Spinal cord (tissue), 10 donors: Measurements from ENCODE around the gene NENF. TPM values are rescaled to one million over a fixed set of nuclear protein-coding genes. Genes with fewer than 3 reads are reported as not detected.

Experiments
- DNase-seq, 6 donors: peaks; one replicate each; pipeline versions ENCODE4 v3.0.0 to v3.0.0-alpha.2; 2013 to 2015; ENCODE audit warnings: low spot score in 6 of 6, low read depth in 4 of 6
- H3K27ac ChIP-seq: one replicate; pipeline ENCODE4 v1.5.1; 2013; ENCODE audit warnings: low read depth, low read length, control low read depth
- H3K27me3 ChIP-seq: one replicate; pipeline ENCODE4 v1.6.1; 2013; ENCODE audit warnings: low read length; ENCODE audit not compliant: control insufficient read depth, insufficient read depth
- H3K36me3 ChIP-seq: one replicate; pipeline ENCODE4 v1.6.1; 2013; ENCODE audit warnings: low read length; ENCODE audit not compliant: control insufficient read depth, insufficient read depth
- H3K4me1 ChIP-seq: one replicate; pipeline ENCODE4 v1.6.1; 2013; ENCODE audit warnings: low read length; ENCODE audit not compliant: control insufficient read depth, insufficient read depth
- H3K4me3 ChIP-seq: one replicate; pipeline ENCODE4 v1.5.1; 2013; ENCODE audit warnings: low read depth, low read length, control low read depth
- H3K9me3 ChIP-seq: one replicate; pipeline ENCODE4 v1.6.1; 2013; ENCODE audit warnings: low read length; ENCODE audit not compliant: control insufficient read depth, insufficient read depth
- WGBS: methylation state at CpG from one replicate; pipeline ENCODE4 v1.1.5; 2013; ENCODE audit warnings: missing lambda C conversion rate; ENCODE audit not compliant: insufficient coverage; 5-methylcytosine and 5-hydroxymethylcytosine counted together
- polyA plus RNA-seq, 2 donors: library from polyadenylated mRNA; unstranded; fragments of 120-200 nt; gene quantifications; one replicate each; pipeline ENCODE4 v1.2.1, GENCODE V29; 2013; ENCODE audit not compliant: insufficient read length in 2 of 2
- total RNA-seq, 2 donors: library from RNA; depleted of rRNA in 1 of 2; stranded (reverse); fragments of 120-200 nt in 1 of 2; fragments of >200 nt in 1 of 2; gene quantifications; one replicate each; pipeline versions ENCODE4 v1.2.3 to v1.2.4, GENCODE V29; 2013 to 2014
- donor health status: healthy.

The NENF gene
- total and polyA plus RNA-seq, 4 donors, result 34.3 to 142 (median 67.8) TPM

DNA sequence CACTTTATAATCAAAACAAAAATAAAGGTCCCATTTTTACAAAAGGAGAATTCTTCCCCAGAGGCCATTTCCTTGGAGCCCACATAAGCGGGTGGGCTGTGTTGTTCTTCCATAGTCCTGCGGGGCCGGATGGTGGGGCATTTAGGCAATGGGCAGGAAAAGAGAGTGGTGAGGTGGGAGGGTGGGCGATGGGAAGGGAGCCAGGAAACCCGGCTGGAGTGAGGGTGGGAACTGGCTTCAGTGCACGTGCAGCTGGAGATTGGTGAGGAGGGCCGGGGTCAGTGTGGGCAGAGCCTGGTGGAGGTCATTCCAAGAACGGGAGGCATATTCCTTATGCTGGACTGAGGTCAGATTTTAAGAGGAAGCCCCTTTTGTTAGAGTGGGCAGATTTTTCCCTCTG is 13.6 kb downstream of the NENF start:
- no peak for DNase-seq
- Histone ChIP-seq H3K36me3 (peaks cover 19% of the 10 kb centered on the region), H3K4me1 (peaks cover 11% of the 10 kb centered on the region), H3K27me3 (no peaks in the 10 kb centered on the region), H3K9me3 (no peaks in the 10 kb centered on the region), H3K4me3 (no peak overlapping the region), H3K27ac (no peak overlapping the region)
- WGBS, result 78% methylated on average over 8 of the region's 8 CpGs

DNA sequence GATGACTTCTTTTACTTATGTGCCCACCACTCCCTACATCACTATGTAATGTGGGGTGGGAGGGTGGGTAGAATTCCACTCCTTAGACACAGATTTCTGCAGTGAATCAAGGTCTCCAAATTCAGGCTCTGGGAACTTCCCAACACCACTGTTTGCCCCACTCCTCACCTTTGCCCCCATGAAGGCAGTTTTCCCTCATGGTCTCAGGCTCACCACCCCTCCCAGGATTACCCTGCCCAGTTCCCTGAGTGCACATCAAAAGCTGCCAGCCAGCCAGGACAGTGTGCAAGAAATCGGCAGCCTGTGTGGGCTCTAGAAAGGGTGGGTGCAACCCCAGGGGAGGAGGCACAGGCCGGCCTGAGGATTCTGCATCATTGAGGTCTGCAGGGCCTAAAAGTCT is 14.8 kb downstream of the NENF start:
- Histone ChIP-seq H3K27me3 (no peaks in the 10 kb centered on the region), H3K4me1 (peaks cover 12% of the 10 kb centered on the region), H3K36me3 (peaks cover 19% of the 10 kb centered on the region), H3K4me3 (no peak overlapping the region), H3K9me3 (no peaks in the 10 kb centered on the region), H3K27ac (no peak overlapping the region)
- no peak for DNase-seq
- WGBS, result 72% methylated on average over 2 of the region's 2 CpGs

DNA sequence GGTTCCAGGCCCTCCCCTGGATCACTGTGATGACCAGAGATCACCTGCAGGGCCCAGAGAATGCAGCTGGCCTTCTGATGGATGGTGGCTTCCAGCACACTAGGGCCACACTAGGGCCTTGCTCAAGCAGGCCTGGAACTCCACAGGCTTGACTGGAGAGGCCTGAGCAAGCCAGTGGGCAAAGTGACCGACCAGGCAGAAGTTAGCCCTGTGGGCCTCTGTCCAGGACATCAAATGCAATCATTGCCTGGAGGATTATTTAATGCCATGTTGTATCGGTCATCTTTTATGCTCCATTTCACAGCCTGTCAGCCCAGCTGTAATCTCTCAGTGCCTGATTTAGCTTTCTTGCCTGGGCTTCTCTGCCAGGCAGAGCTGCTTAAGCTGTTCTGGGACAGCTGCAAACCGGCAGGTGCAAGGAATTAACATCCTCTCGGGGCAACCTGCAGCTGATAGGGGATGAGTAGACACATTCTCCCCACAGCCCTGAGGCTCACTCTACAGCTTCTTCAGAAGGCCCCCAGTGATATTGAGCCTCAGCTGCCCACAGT is 17.7 kb downstream of the NENF start:
- peak in 2 of 6 donors; percentile 40 to 72 for DNase-seq
- Histone ChIP-seq H3K9me3 (no peaks in the 10 kb centered on the region), H3K4me1 (peaks cover 26% of the 10 kb centered on the region), H3K36me3 (peaks cover 14% of the 10 kb centered on the region), H3K4me3 (no peak overlapping the region), H3K27me3 (no peaks in the 10 kb centered on the region), H3K27ac (no peak overlapping the region)
- WGBS, result 46% methylated on average over 4 of the region's 4 CpGs

DNA sequence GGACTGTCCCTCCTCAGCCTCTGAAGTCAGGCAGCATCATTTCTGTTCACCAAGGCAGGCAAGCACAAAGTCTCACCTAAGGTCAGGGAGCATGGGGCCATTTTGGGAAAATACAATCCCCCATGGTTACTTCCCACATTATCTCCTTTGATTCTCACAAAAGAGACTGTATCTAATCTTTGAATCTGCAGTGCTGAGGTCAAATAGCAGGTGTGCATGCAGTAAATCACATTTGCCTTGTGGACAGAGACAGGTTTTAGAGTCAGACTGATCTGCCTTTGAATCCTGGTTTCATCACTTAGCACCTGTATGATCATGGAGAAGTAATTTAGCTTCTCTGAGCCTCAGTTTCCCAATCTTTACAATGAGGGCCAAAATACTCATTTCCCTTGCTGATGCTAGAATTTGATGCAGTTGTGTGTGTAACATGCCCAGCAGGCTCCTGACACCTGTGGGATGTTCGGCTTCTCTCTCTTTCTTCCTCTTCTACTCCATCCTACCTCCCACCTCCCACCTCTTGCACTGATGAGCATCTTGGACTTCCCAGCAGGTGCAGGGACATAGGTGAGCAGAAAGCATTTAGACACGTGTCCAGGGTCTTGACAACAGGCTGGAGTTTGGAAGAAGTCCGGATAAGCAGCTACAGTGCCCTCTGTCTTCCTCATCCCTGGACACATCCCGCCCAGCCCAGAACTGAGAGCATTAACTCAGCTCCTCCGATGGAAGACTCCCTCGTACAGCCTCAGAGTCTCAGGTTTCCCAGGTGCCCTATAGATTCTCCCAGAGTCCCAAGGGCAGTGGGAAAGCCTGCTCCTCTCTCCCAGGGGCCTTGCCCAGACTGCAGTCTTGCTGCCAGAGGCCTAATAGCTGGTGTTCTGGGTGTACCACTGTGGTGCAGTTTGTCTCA is 18.9 kb downstream of the NENF start:
- no peak overlapping the region for H3K27ac ChIP-seq
- H3K27me3 ChIP-seq, result no peaks in the 10 kb centered on the region
- no peaks in the 10 kb centered on the region for H3K9me3 ChIP-seq
- peaks cover 32% of the 10 kb centered on the region for H3K4me1 ChIP-seq
- peaks cover 7% of the 10 kb centered on the region for H3K36me3 ChIP-seq
- no peak overlapping the region for H3K4me3 ChIP-seq
- WGBS, result 97% methylated on average over 5 of the region's 6 CpGs
- no peak for DNase-seq

DNA sequence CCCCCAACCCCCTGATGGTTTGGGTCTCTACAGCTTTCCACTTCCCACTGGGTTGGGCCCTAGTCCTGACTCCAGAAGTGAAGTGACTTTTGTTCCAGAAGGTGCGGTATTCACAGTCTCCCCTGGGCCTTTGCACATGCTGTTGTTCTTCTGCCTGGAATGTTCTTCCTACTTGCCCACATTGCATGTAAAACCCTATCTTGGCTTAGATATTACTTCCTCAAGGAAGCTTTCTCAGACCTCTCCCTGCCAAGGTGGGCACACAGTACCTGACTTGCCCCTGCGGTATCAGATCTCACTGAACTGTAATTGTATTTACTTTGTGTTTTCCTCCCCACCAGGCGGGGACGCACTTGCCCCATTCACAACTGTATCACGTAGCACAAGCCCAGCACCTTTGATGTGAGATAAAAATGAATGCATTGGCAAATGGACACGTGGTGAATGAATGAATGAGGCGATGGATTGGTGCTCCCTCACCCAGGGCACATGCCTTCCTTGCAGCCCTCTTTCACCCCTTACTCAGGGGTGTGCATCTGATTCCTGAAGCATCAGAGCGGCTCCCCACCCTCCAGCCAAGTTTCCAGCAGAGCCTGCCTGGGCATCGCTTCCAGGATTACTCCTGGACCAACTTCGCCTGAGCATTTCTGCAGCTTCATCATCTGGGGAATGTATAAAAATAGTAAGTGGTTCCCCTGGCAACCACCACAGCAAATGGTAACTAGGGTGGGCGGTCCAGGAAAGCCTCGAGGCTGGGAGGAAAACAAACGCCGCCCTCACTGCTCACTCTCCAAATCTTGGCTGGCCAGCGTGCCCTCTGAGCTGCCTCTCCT is 19.8 kb downstream of the NENF start:
- no peaks in the 10 kb centered on the region for H3K9me3 ChIP-seq
- WGBS, result 30% methylated on average over 8 of the region's 15 CpGs
- peaks cover 32% of the 10 kb centered on the region for H3K4me1 ChIP-seq
- no peak overlapping the region for H3K27ac ChIP-seq
- H3K36me3 ChIP-seq, result peaks cover 6% of the 10 kb centered on the region
- H3K27me3 ChIP-seq, result no peaks in the 10 kb centered on the region
- H3K4me3 ChIP-seq, result no peak overlapping the region
- DNase-seq, result peak in 3 of 6 donors; percentile 36 to 87 (median 63)

DNA sequence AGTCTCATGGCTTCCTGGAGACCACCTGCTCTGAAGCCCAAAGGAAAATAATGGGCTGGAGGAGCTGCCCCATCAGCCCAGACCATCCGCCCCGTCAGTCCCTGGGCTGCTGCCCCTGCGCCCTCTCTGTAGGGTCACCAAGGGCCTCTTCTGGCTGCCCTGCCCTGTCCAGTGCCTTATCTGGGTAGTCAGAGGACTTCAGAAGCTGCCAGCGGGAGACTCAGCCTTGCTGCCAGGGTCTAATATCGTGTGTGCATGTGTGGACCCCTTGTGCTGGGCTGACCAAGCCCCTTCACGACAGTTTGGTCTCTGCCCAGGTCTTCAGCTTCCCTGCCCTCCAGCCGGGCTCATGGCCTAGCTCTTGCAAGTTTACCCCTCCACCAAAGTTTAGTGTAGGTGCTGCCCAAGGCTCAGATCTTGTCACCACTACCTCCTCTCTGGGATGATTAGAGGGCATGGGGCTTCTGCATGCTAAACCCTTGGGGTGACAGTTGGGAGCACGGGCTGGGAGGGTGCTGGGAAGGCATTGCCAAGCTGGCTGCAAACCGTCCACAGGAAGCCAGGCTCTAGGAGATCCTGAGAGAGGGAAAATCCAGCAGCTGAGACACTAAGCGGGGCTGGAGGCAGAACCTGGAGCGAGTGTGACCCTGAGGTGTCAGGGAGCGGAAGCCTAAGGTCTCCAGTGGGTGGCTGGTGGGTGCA is 20.6 kb downstream of the NENF start:
- Histone ChIP-seq H3K36me3 (peaks cover 4% of the 10 kb centered on the region), H3K4me1 (peaks cover 32% of the 10 kb centered on the region), H3K27ac (no peak overlapping the region), H3K4me3 (no peak overlapping the region), H3K9me3 (no peaks in the 10 kb centered on the region), H3K27me3 (no peaks in the 10 kb centered on the region)
- 86% methylated on average over 12 of the region's 12 CpGs for WGBS
- no peak for DNase-seq

DNA sequence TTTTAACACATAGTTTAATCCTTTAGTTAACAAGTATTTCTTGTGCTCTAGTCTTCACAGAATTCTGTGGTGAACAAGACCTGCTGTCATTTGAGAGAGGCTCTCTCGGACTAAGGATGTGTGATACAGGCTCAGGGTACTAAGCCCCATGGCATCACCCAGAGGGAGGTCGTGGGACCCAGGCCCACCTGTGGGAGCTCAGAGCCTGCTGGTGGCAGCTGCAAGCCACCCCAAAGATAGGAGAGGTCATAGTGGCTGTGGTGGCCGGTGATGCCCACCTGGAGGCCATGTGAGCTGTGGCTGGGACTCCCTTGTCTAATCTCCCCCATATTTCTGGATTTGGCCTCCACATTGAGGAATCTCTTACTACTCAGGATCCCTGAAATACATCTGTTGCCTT is 22.0 kb downstream of the NENF start:
- Histone ChIP-seq H3K27me3 (no peaks in the 10 kb centered on the region), H3K9me3 (no peaks in the 10 kb centered on the region), H3K27ac (no peak overlapping the region), H3K4me1 (peaks cover 32% of the 10 kb centered on the region), H3K4me3 (no peak overlapping the region), H3K36me3 (peaks cover 4% of the 10 kb centered on the region)
- DNase-seq, result no peak
- 91% methylated on average over 3 of the region's 3 CpGs for WGBS

DNA sequence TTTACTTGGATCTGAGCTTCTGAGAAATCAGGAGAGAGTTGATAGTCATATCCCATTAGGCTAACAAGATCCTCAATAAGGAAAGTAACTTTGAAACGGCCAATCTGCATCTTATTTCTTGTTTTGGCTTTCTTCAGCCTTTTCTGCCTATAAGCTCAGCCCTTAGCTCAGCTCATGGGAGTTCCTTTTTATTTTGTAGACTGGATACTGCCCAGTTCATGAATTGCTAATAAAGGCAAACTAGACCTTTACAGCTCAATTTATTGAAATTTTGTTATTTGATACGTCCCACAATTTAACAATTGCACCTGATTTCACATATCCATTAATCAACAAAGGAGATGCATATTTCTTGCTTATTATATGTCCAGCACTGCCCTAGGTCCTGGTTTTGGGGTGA is 22.7 kb downstream of the NENF start:
- DNase-seq, result no peak
- Histone ChIP-seq H3K27me3 (no peaks in the 10 kb centered on the region), H3K4me3 (no peak overlapping the region), H3K27ac (no peak overlapping the region), H3K4me1 (peaks cover 26% of the 10 kb centered on the region), H3K36me3 (peaks cover 2% of the 10 kb centered on the region), H3K9me3 (no peaks in the 10 kb centered on the region)
- no CpG with 5 or more reads among the region's 2 CpGs for WGBS
